GM20431 (cell line): Measurements from ENCODE around the gene ISOC1.

Source experiments
- in situ Hi-C: fragments of 300-500 bp; cut with MseI, MboI; formaldehyde crosslinking; loops from one replicate; pipeline ENCODE4 v1.15.0; 2020; ENCODE audit warnings: low sequenced_read_pairs; ENCODE audit not compliant: unreplicated experiment

Gene ISOC1

GRCh38 chr5:129094924-129095899 is 663 bp downstream of the ISOC1 start:
- in situ Hi-C loops = no loop called here

- in situ Hi-C loops = no loop called here
Observed at GRCh38 chr5:129096382-129096991, 1.9 kb downstream of the ISOC1 start.

GRCh38 chr5:129097498-129098296 is 3.1 kb downstream of the ISOC1 start:
- in situ Hi-C loops = no loop called here

- in situ Hi-C loops = no loop called here
Observed at GRCh38 chr5:129098488-129099183, 4.1 kb downstream of the ISOC1 start.

- in situ Hi-C loops = no loop called here
Observed at GRCh38 chr5:129099184-129099569, 4.6 kb downstream of the ISOC1 start.

GRCh38 chr5:129101794-129102193 is 7.2 kb downstream of the ISOC1 start:
- in situ Hi-C loops = no loop called here

- in situ Hi-C loops = no loop called here
Observed at GRCh38 chr5:129103397-129103796, 8.8 kb downstream of the ISOC1 start.

- in situ Hi-C loops = no loop called here
Observed at GRCh38 chr5:129104915-129105455, 10.4 kb downstream of the ISOC1 start.

- in situ Hi-C loops = no loop called here
Observed at GRCh38 chr5:129107637-129108036, 13.1 kb downstream of the ISOC1 start.

GRCh38 chr5:129110742-129111141 is 16.2 kb downstream of the ISOC1 start:
- in situ Hi-C loops = no loop called here

- in situ Hi-C loops = no loop called here
Observed at GRCh38 chr5:129111351-129111750, 16.8 kb downstream of the ISOC1 start.

GRCh38 chr5:129112295-129112694 is 17.7 kb downstream of the ISOC1 start:
- in situ Hi-C loops = no loop called here

- in situ Hi-C loops = no loop called here
Observed at GRCh38 chr5:129113867-129114266, 19.3 kb downstream of the ISOC1 start.

GRCh38 chr5:129114539-129115193 is 20.1 kb downstream of the ISOC1 start:
- in situ Hi-C loops = no loop called here

- in situ Hi-C loops = no loop called here
Observed at GRCh38 chr5:129115680-129116079, 21.1 kb downstream of the ISOC1 start.

GRCh38 chr5:129116797-129117196 is 22.2 kb downstream of the ISOC1 start:
- in situ Hi-C loops = no loop called here

GRCh38 chr5:129118405-129118804 is 23.9 kb downstream of the ISOC1 start:
- in situ Hi-C loops = no loop called here

GRCh38 chr5:129118826-129119225 is 24.3 kb downstream of the ISOC1 start:
- in situ Hi-C loops = no loop called here

- in situ Hi-C loops = no loop called here
Observed at GRCh38 chr5:129120158-129120581, 25.6 kb downstream of the ISOC1 start.
